A549 treated with Mapracorat at 1 μM for 4 hours (cell line): ENCODE results near the gene OR52E5. TPM values are rescaled to one million over a fixed set of nuclear protein-coding genes. Genes with fewer than 3 reads are reported as not detected.

Source experiments
- total RNA-seq: library from RNA; stranded (reverse); fragments of 200-300 nt; extraction: Qiagen RNA extraction; gene quantifications from 5 replicates; pipeline ENCODE4 v1.2.3, GENCODE V29; 2022

The OR52E5 gene
- total RNA-seq = not detected in 5 replicates

GRCh38 chr11:5892908-5893307 is at the start of gene OR52E5:
Gene OR52E5, plus strand, starts transcription at chr11:5893208. Its CDS starts 7,569 bp downstream, at chr11:5900777.

GRCh38 chr11:5857590-5857989 is 35.4 kb upstream of the OR52E5 start, which contains the start of gene OR52E8:
Gene OR52E8, minus strand, starts transcription at chr11:5857690. Its CDS starts 0 bp downstream, at chr11:5857690.

GRCh38 chr11:5880329-5880728 is 12.7 kb upstream of the OR52E5 start, which contains the start of gene OR52E4:
Gene OR52E4, plus strand, starts transcription at chr11:5880629. Its CDS starts 3,664 bp downstream, at chr11:5884293.

GRCh38 chr11:5941951-5942350 is 48.9 kb downstream of the OR52E5 start, which contains the start of gene OR56A3:
Gene OR56A3, plus strand, starts transcription at chr11:5942251. Its CDS starts 5,096 bp downstream, at chr11:5947347.

Other genes with a start within 250 kb of the OR52E5 start
- gene TRIM5, start 208.1 kb upstream of the OR52E5 start, total RNA-seq = 8.7 to 10.9 TPM (median 10.5 TPM) in 5 replicates
- 0.80 to 1.4 TPM (median 0.87 TPM) in 5 replicates for gene TRIM22, start 203.4 kb upstream of the OR52E5 start, total RNA-seq
- gene OR56B1, start 156.8 kb upstream of the OR52E5 start, total RNA-seq = not detected in 5 replicates
- gene OR52N4, start 139.0 kb upstream of the OR52E5 start, total RNA-seq = not detected in 5 replicates
- gene OR52N5, start 109.9 kb upstream of the OR52E5 start, total RNA-seq = not detected in 5 replicates
- gene OR52N1, start 101.9 kb upstream of the OR52E5 start, total RNA-seq = not detected in 5 replicates
- not detected in 5 replicates for gene OR52N2, start 84.3 kb upstream of the OR52E5 start, total RNA-seq
- gene OR52E6, start 51.3 kb upstream of the OR52E5 start, total RNA-seq = not detected in 5 replicates
- not detected in 5 replicates for gene OR52E8, start 35.5 kb upstream of the OR52E5 start, total RNA-seq
- gene OR52E4, start 12.6 kb upstream of the OR52E5 start, total RNA-seq = not detected in 5 replicates
- gene OR56A3, start 49.0 kb downstream of the OR52E5 start, total RNA-seq = not detected in 5 replicates
- not detected in 5 replicates for gene OR56A5, start 75.3 kb downstream of the OR52E5 start, total RNA-seq
- not detected in 5 replicates for gene OR52L1, start 93.8 kb downstream of the OR52E5 start, total RNA-seq
- gene OR56A4, start 113.7 kb downstream of the OR52E5 start, total RNA-seq = not detected in 5 replicates
- not detected in 5 replicates for gene OR56A1, start 137.6 kb downstream of the OR52E5 start, total RNA-seq
- not detected in 5 replicates for gene OR56B4, start 214.5 kb downstream of the OR52E5 start, total RNA-seq